Endometrial microvascular endothelial cells (primary cell): ENCODE data around the gene EXOC1. TPM values are rescaled to one million over a fixed set of nuclear protein-coding genes. Genes with fewer than 3 reads are reported as not detected.
"Not testable (repeated sequence)": the region's sequence is repeated elsewhere in the genome, so short reads cannot be mapped to it uniquely, and the experiment has no call there.

Source experiments
- in situ Hi-C: cut with HindIII; loops from 2 replicates; pipeline ENCODE4 v1.10.0; 2017; ENCODE audit warnings: low sequenced_read_pairs, low pct_unique_long_range_greater_than_20kb; ENCODE audit errors: inconsistent ontology term
- total RNA-seq: library from RNA; depleted of rRNA; stranded (reverse); fragments of >200 nt; gene quantifications from one replicate; pipeline ENCODE4 v1.2.3, GENCODE V29; 2015; ENCODE audit errors: inconsistent ontology term

The EXOC1 gene
- total RNA-seq, 1 donor from 2014 or later = 37.2 TPM

DNA sequence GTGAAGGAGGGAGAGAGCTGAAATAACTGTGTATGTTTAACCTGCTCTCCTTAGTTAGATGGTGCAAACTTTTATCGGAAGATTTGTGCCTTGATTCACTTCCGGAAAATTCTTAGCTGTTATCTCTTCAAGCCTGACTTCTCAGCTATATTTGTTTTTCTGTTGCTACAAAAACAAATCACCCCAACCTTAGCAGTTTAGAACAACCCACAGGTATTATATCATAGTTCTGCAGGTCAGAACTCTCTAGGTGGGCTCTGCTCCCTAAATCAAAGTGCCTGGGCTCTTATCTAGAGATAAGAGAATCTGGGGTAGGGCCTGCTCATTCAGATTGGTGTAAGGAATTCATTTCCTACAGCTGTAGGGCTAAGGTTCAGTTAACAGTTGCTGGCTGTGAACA lies 80.2 kb downstream of the EXOC1 start:
- in situ Hi-C loops = no loop called here

DNA sequence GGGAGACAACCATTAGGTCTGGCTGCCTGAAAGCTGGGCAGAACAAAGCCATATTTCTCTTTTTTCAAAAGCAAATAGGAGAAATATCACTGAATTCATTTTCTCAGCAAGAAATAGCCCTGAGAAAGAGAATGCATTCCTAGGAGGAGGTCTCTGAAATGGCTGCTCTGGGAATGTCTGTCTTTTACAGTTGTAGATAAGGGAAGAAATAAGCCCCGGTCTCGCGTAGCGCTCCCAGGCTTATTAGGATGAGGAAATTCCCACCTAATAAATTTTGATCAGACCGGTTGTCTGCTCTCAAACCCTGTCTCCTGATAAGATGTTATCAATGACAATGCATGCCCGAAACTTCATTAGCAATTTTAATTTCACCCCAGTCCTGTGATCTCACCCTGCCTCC lies 82.5 kb downstream of the EXOC1 start:
- in situ Hi-C loops = not testable (repeated sequence)

DNA sequence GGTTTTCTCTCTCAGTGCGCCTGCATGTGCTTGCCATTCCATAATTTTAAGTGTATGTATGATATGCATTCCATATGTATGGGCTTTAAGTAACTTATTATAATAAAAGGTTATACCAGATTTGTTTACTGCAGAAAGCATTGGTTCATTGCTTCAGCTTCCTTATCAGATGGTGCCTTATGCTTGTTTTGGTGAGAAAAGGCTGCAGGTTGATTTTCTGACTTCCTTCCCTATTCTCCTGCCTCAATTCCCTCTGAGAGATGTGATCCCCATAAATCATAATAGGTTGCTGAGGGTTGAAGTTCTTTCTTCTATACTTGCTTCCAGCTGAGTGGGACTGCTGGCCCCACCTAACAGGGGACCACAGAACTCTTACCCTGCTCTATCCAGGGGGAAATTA lies 85.0 kb downstream of the EXOC1 start:
- in situ Hi-C loops = no loop called here

DNA sequence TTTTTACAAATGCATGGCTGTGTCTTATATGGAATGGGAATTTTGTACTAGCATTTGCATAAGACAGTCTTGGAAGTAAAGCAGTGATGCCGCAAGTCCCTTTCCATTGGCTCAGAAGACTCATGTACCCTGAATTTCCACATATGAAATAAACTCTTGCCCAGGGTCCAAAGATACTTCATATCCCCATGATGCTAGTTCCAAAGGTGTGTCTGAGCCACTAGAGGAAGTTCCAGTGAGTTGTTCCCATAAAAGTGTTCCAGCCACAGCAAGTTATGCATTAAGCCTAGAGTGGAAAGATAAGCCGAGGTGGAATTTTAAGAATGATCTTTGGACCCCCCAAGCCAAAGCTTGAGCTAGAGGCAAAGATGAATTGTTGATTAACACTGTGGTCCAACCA lies 86.0 kb downstream of the EXOC1 start:
- in situ Hi-C loops = no loop called here

DNA sequence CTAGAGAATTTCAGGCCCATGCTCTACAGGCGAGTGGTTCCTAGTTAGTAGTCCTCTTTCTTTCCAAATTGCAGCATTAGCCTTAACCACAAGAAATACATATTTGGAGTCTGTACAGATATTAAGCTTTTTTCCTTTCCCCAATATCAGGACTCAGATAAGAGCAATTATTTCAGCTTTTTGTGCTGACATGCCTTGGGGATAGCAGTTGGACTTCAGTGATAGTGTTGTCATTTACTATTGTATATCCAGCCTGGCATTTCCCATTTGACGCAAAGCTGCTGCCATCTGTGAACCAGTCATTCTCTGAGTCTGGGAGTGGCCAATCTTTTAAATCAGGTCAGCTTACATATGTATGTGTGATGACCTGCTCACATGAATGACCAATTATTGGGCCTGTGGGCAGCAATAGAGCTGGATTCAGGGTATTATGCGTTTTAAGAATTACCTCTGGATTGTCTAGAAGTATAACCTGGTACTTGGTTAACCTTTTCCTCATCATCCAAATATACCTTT lies 88.5 kb downstream of the EXOC1 start:
- in situ Hi-C loops = no loop called here

DNA sequence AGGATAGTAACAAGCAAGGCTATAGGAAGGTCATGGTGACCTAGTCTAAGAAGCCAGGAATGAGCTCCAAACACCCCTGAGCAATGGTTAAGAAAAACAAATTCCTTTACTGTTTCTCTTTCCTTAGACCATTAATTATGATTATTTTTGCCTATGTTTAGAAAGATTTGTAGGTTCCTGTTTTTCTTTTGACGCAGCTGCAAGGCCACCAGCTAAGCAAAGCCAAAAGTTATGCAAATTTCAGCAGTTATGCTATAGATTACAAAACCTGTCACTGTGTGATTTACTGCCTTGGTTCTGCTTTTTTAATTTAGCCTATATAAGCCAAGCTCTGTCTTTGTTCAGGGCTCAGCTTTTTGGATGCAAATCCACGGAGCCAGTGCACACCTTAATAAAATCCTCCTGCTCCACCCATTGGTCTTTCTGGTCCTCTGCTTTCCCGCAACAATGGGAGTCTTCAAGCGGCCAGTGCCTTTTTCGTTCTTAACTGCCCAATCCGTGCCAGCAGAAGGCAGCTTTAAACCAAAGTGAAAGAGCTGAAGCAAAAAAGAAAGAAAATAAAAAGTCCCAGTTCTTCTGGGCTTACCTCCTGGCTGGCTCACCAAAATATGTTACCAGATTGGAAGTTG lies 93.9 kb downstream of the EXOC1 start:
- in situ Hi-C loops = no loop called here

DNA sequence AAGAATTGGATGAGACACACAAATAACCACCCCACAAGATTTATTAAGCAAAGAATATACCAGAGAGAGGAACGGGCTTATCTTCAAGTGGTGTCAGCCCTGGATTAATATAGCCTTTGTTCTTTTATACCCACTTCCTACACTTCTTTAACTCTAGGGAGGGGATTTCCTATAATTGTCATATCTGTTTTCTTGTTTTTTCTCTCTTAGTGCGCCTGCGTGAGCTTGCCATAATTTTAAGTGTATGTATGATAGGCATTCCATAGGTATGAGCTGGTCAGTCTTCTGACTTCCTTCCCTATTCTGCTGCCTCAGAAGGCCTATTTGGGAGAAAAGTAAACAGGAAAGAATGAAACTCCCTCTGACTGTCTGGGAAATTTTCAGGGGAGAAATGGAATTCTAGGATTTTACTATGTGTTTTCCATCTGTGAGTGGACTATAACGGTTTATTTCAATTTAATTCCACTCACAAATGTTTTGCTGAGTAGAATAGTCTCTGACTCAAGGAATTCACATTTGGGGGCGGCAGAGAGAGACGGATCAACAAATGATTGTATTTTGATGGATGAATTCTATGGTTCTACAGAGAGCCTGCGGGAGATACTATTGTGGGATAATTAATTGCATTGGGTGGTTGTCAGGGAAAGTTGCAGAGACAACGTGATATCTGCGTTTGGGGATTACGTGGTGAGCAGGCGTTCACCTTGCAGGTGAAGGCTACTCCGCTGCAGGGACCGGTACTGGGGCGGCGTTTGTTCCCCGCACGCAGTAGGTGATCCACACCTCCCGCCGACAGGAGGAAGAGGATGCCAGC lies 94.7 kb downstream of the EXOC1 start:
- in situ Hi-C loops = no loop called here

DNA sequence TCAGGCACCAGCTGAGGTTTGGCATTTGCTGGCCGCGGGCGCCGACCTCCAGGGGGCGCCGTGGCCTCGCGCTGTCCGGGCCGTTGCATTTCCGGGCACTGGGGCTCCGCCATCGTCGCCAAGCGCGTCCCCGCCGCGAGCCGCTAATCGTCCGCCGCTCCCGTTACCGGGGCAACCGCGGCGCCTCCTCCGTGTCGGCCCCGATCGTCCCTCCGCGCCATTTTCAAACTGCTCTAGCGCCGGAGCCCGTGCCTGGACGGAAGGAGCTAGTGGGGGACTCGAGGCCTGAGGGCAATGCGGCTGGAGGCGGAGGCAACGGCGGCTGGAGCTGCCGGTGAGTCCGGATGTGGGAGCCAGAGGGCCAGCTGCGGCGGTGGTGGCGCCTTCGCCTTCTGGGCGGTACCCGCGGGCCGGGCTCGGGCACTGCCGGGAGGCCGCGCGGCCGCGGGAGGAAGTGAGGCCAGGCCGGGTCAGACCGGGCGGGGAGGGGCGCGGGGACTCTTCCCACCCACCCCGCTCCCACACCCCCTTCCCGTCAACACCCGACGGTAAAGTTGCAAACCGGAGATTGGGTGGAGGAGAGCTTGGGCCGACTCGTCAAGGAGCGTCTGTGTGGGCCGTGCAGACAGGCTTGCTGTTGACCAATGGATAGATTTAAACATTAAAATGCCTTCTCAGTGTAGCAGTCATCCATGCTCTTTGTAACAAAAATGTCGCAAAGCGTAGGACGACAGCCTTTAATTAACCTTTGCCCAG lies 95.5 kb downstream of the EXOC1 start, which contains the start of gene CEP135:
Gene CEP135, plus strand, starts transcription at position 220 of the 756 bp plus-strand sequence. CDS start 3,186 bp downstream, outside the sequence.
- in situ Hi-C loops = no loop called here

DNA sequence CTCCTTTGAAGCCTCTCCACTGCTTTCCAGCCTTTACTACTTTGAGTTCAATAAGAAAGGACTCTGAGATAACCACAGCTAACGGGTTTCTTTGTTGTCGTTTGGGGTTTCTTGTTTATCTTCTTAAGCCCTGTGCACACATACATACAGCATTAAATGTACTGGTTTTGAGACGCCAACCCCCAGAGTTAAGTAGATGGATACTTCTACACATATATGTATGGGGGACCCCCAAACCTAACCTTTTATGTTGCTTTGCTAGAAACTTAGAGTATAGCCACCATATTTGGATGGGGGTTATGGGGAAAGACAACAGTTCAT lies 96.0 kb downstream of the EXOC1 start:
- in situ Hi-C loops = no loop called here

DNA sequence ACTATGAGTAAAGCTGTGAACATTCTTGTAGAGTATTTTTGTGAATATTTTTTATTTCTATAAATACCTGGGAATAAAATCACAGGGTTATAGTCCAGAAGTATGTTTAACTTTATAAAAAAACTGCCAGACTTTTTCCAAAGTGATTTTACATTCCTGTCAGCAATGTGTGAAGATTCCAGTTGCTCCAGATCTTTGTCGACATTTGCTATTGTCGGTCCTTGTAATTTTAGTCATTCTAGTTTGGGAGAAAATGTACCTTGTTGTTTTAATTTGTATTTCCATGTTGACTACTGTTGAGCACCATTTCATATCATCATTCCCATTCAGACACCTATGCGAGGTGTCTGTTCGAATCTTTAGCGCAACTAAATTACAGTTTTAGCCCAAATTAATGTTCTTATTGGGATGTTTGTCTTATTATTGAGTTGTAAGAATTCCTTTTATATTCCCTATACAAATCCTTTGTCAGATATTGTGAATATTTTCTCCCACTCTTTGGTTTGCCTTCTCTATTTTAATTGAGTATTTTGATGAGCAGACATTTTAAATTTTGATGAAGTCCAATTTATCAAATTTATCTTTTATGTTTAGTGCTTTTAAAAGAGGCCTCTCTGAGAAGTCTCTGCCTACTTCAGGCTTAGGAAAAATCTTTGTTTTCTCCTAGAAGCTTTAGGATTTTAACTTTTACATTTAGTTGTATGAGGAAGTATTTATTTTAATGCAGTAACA lies 97.9 kb downstream of the EXOC1 start:
- in situ Hi-C loops = no loop called here

Other genes starting within 250 kb of the EXOC1 start
- not detected for gene NMU, start 217.3 kb upstream of the EXOC1 start, total RNA-seq
- not detected for gene EXOC1L, start 33.9 kb upstream of the EXOC1 start, total RNA-seq
- 14.4 TPM for gene CEP135, start 95.3 kb downstream of the EXOC1 start, total RNA-seq